HG03342 (cell line): Measurements from ENCODE around the gene RAB6A.

ENCODE experiments used
- ATAC-seq: cut with Tn5 transposase; IDR thresholded peaks from one replicate; pipeline ENCODE4 v1.9.1; 2021; ENCODE audit warnings: mild to moderate bottlenecking, moderate library complexity; ENCODE audit not compliant: unreplicated experiment

RAB6A gene

DNA sequence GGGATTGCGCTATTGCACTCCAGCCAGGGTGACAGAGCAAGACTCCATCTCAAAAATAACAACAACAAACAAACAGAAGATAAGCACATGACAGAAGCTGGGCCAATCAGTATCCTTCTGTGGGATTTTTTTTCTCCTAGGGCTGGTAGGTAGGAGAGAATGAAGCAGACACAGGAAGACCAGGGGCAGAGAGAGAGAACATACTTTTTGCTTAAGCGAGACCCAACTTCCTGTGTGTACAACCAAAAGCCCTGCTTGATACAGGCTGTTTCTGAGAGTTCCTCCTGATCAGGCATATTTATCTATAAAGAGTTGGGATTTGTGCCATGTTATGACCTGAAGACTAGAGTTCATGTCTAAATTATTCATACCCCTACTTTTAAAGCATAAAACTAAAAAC lies 126.9 kb downstream of the RAB6A start:
- no peak for ATAC-seq

DNA sequence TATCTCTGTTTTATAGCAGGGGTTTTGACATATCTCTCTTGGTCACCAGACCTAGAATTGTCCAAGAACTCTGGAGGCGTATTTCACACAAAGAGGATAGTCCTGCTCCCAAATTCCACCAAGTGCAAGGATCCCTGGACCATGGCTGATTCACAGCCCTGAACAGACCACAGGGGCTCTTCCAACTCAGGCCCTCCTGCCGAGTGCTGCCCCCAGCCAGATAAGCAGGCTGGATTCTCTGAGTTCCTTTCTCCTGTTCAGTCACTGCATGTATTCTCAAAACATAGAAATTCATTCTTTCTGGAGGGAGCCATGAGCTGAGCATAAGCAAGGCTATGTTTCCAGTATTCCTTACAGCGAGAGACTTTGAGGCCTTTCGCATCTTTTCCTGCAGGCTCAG lies 127.9 kb downstream of the RAB6A start:
- ATAC-seq: no peak

- no peak for ATAC-seq
Measured at GRCh38 chr11:73629907-73630306, 131.0 kb downstream of the RAB6A start.

GRCh38 chr11:73625696-73626318 lies 135.1 kb downstream of the RAB6A start:
- no peak for ATAC-seq
